Measurements from ENCODE around the gene TTC7B. TPM values are rescaled to one million over a fixed set of nuclear protein-coding genes. Genes with fewer than 3 reads are reported as not detected.

Gene TTC7B
- total and polyA plus RNA-seq, 2 of the 13 experiments (the other 11 are each of a cell fraction or from before 2014, with no cell fraction given): 1.3 to 3.2 TPM

GRCh38 chr14:90675399-90675798 is 140.8 kb downstream of the TTC7B start:
- Histone ChIP-seq H3K79me2 (ENCODE audit: insufficient read depth, low read length) (no peaks in the 10 kb centered on the region), H3K27ac (ENCODE audit: extremely low read length, insufficient read depth, low read length) (no peak overlapping the region), H4K20me1 (ENCODE audit: insufficient read depth, low read length) (no peaks in the 10 kb centered on the region), H3K27me3 (ENCODE audit: control insufficient read depth in 1 of 2, insufficient read depth in 2 of 2, low read length in 2 of 2) (no peaks in the 10 kb centered on the region), H3K4me3 (replicated peaks in 1 of 3; ENCODE audit: insufficient read depth in 1 of 3, low read depth in 2 of 3, low read length in 3 of 3) (no peak overlapping the region), H3K4me1 (ENCODE audit: insufficient read depth, low read length) (no peaks in the 10 kb centered on the region), H3K9me3 (ENCODE audit: low read length) (no peaks in the 10 kb centered on the region), H3K4me2 (ENCODE audit: low read depth, low read length) (no peak overlapping the region), H3K36me3 (replicated peaks in 1 of 2; ENCODE audit: control insufficient read depth in 1 of 2, insufficient read depth in 2 of 2, low read length in 2 of 2) (no peaks in the 10 kb centered on the region), H2AFZ (ENCODE audit: low read length) (no peak overlapping the region), H3K9ac (ENCODE audit: insufficient read depth, low read depth, low read length) (no peak overlapping the region)
- in situ Hi-C loops (cut with HindIII; ENCODE audit: extremely low pct_ligation_motif_present, low pct_unique_long_range_greater_than_20kb) (no loop called here), intact Hi-C loops (cut with micrococcal nuclease; ENCODE audit: unreplicated experiment) (no loop called here)
- DNase-seq (ENCODE audit: low spot score): no peak
- no peak for FAIRE-seq
- ATAC-seq: no peak
- ChIA-PET CTCF (ENCODE audit: low intra/inter-chr PET ratio, low total read pairs) (no interaction called here), POLR2A (no interaction called here)
- WGBS (ENCODE audit: low lambda C conversion rate): 68% methylated on average over 6 of the region's 7 CpGs
- BruUV-seq (replicated peaks): no TSS peak
- TF ChIP-seq TIGD3 (CRISPR knock-in tag; IDR thresholded peaks at IDR 0.05; ENCODE audit: borderline replicate concordance) (no peak), ATF1 (CRISPR knock-in tag; IDR thresholded peaks at IDR 0.05) (no peak), ZNF678 (CRISPR knock-in tag; IDR thresholded peaks at IDR 0.05) (no peak), ATF7-NPFF (CRISPR knock-in tag; IDR thresholded peaks at IDR 0.05; ENCODE audit: low read depth) (no peak), NR2F2 (IDR thresholded peaks at IDR 0.05; ENCODE audit: borderline replicate concordance, low read depth) (no peak), MAF1 (CRISPR knock-in tag; IDR thresholded peaks at IDR 0.05; ENCODE audit: borderline replicate concordance) (no peak), ZBTB10 (CRISPR knock-in tag; IDR thresholded peaks at IDR 0.05; ENCODE audit: borderline replicate concordance) (no peak), PCBP1 (IDR thresholded peaks at IDR 0.05; ENCODE audit: borderline replicate concordance, low read depth, low read length) (no peak), ISL2 (CRISPR knock-in tag; IDR thresholded peaks at IDR 0.05) (no peak), ZSCAN20 (CRISPR knock-in tag; IDR thresholded peaks at IDR 0.05; ENCODE audit: borderline replicate concordance) (no peak), ZNF597 (CRISPR knock-in tag; IDR thresholded peaks at IDR 0.05) (no peak), DPF2 (CRISPR knock-in tag; IDR thresholded peaks at IDR 0.05; ENCODE audit: borderline replicate concordance, low read depth) (no peak), TFE3 (CRISPR knock-in tag; IDR thresholded peaks at IDR 0.05) (no peak)
